Esophagus squamous epithelium (tissue), 4 donors: ENCODE measurements around the gene KIF6.

Experiments used
- CTCF ChIP-seq, 6 experiments: fragments of 450-650 bp in 4 of 6; fragments of 200-600 bp in 2 of 6; sonication (generic) in 2 of 6; IDR thresholded peaks; one replicate each; pipeline ENCODE4 v1.5.1; 2016 to 2019; ENCODE audit warnings: antibody characterized with exemption in 6 of 6, mild to moderate bottlenecking in 4 of 6, moderate library complexity in 4 of 6
- POLR2A ChIP-seq, 4 donors: fragments of 450-650 bp; IDR thresholded peaks; one replicate each; pipeline ENCODE4 v1.6.1; 2017; ENCODE audit warnings: antibody characterized with exemption in 4 of 4, mild to moderate bottlenecking in 4 of 4, moderate library complexity in 3 of 4

- no peak for TF ChIP-seq CTCF (IDR thresholded peaks at IDR 0.05)
- no peak for TF ChIP-seq POLR2A (IDR thresholded peaks at IDR 0.05)
Observed at GRCh38 chr6:39495640-39496039, 229.6 kb downstream of the KIF6 start.
